ENCODE measurements around the gene RIOX2.

DNA sequence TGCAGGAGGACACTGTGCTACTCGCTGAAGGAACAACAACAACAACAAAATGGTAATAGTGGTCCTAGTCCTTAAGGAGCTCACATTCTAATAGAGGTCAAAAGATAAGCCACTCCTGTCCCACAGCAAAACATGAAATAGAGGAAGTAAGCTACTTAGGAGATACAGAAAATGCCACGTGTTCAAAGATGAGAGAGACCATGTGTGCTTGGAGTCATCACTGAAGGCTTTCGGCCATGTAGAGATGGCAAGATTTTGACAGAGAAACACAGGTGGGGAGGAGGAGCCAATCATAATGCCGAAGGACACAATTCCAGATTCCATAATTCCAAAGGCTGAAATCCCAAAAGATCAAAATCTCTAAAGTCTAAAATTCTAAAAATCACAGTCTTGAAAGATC, 24.8 kb upstream of the RIOX2 start:
- TF ChIP-seq, protein P1, sequence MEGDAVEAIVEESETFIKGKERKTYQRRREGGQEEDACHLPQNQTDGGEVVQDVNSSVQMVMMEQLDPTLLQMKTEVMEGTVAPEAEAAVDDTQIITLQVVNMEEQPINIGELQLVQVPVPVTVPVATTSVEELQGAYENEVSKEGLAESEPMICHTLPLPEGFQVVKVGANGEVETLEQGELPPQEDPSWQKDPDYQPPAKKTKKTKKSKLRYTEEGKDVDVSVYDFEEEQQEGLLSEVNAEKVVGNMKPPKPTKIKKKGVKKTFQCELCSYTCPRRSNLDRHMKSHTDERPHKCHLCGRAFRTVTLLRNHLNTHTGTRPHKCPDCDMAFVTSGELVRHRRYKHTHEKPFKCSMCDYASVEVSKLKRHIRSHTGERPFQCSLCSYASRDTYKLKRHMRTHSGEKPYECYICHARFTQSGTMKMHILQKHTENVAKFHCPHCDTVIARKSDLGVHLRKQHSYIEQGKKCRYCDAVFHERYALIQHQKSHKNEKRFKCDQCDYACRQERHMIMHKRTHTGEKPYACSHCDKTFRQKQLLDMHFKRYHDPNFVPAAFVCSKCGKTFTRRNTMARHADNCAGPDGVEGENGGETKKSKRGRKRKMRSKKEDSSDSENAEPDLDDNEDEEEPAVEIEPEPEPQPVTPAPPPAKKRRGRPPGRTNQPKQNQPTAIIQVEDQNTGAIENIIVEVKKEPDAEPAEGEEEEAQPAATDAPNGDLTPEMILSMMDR (optimal IDR thresholded peaks at IDR 0.05 in 1 of 3, IDR thresholded peaks at IDR 0.05 in 1 of 3, conservative IDR thresholded peaks at IDR 0.05 in 1 of 3; ENCODE audit: extremely low read depth in 1 of 3, insufficient read depth in 2 of 3, low read length in 3 of 3) = no peak
- TF ChIP-seq EZH2 (IDR thresholded peaks at IDR 0.05; ENCODE audit: low read length) = no peak
